Right atrium auricular region (tissue), 2 donors: ENCODE measurements around the gene DLX6. TPM values are rescaled to one million over a fixed set of nuclear protein-coding genes. Genes with fewer than 3 reads are reported as not detected.

Source experiments
- DNase-seq: peaks from one replicate; pipeline ENCODE4 v3.0.0-alpha.2; 2019; ENCODE audit warnings: low spot score
- H3K27ac ChIP-seq, 2 donors: fragments of 200-600 bp; sonication (generic); 1 replicate in 1 of 2; 2 replicates in 1 of 2; pipeline ENCODE4 v1.5.1; 2016 to 2019
- H3K27me3 ChIP-seq, 2 donors: fragments of 200-600 bp; sonication (generic); one replicate each; pipeline versions ENCODE4 v1.5.1 to v1.6.0; 2017 to 2019
- H3K36me3 ChIP-seq: fragments of 200-600 bp; sonication (generic); one replicate; pipeline ENCODE4 v1.5.1; 2016
- H3K4me1 ChIP-seq, 2 donors: fragments of 200-600 bp; sonication (generic); one replicate each; pipeline versions ENCODE4 v1.5.1 to v1.6.0; 2017 to 2019
- H3K4me3 ChIP-seq, 2 donors: fragments of 200-600 bp; sonication (generic); 1 replicate in 1 of 2; 2 replicates in 1 of 2; pipeline ENCODE4 v1.5.1; 2017 to 2019; ENCODE audit warnings: mild to moderate bottlenecking in 1 of 2, moderate library complexity in 1 of 2
- H3K9me3 ChIP-seq, 2 donors: fragments of 200-600 bp; sonication (generic); one replicate each; pipeline ENCODE4 v1.5.1; 2019
- total RNA-seq, 2 donors: library from RNA; depleted of rRNA; stranded (reverse); fragments of >200 nt; gene quantifications; one replicate each; pipeline ENCODE4 v1.1.0, GENCODE V29; 2016
- TF ChIP-seq, protein P1 (sequence below), 2 donors: fragments of 200-600 bp; sonication (generic); IDR thresholded peaks; one replicate each; pipeline ENCODE4 v1.5.1; 2019; ENCODE audit warnings: antibody characterized with exemption in 2 of 2

DLX6 gene
- total RNA-seq, 2 donors from 2014 or later, result not detected

- peaks cover 0 to 10% of the 10 kb centered on the region in 2 donors for H3K4me1 ChIP-seq
- DNase-seq, result no peak
- H3K27me3 ChIP-seq, result peaks cover 55 to 71% of the 10 kb centered on the region in 2 donors
- no peak overlapping the region for H3K4me3 ChIP-seq
- no peaks in the 10 kb centered on the region for H3K36me3 ChIP-seq
- no peaks in the 10 kb centered on the region for H3K9me3 ChIP-seq
- H3K27ac ChIP-seq, result no peak overlapping the region
- TF ChIP-seq, protein P1, sequence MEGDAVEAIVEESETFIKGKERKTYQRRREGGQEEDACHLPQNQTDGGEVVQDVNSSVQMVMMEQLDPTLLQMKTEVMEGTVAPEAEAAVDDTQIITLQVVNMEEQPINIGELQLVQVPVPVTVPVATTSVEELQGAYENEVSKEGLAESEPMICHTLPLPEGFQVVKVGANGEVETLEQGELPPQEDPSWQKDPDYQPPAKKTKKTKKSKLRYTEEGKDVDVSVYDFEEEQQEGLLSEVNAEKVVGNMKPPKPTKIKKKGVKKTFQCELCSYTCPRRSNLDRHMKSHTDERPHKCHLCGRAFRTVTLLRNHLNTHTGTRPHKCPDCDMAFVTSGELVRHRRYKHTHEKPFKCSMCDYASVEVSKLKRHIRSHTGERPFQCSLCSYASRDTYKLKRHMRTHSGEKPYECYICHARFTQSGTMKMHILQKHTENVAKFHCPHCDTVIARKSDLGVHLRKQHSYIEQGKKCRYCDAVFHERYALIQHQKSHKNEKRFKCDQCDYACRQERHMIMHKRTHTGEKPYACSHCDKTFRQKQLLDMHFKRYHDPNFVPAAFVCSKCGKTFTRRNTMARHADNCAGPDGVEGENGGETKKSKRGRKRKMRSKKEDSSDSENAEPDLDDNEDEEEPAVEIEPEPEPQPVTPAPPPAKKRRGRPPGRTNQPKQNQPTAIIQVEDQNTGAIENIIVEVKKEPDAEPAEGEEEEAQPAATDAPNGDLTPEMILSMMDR (IDR thresholded peaks at IDR 0.05), result no peak
Observed at GRCh38 chr7:96992192-96993005, 13.0 kb upstream of the DLX6 start.

DNA sequence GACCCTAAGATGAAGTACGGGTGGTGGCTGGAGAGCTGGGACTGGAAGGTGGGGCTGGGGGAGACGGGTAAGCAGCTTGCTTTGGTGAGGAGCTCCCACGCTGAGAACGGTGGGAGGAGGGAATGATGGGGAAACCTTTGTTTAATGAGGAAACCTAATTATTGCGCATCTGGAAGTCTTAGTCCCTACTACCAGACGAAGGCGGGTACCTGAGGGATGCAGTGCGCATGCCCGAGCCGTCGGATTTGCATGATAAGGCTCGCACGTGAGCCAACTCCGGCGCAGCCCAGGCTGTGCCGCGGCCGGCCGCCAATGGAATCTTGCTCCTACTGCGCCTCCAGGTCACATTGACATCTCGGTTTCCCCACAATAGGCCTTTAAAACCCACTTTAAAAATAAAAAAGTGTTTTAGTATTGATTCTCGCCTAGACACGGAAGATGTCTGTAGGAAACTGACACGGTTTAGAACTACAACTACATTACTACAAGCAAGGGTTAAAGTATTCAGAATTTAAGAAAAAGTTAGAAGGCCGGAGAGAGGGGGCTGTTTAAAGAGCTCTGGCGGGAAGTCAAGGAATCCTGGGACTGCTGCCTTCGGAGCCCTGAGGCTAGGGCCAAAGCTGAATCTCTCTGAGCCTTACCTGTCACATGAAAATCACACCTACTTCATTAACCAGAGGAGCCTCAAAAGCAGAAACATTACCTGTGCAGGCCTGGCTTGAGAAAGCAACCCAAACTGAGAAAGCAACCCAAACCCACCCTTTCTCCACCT is 12.1 kb upstream of the DLX6 start:
- TF ChIP-seq, protein P1 (IDR thresholded peaks at IDR 0.05), result no peak
- Histone ChIP-seq H3K27me3 (peaks cover 57 to 80% of the 10 kb centered on the region in 2 donors), H3K4me3 (no peak overlapping the region), H3K9me3 (no peaks in the 10 kb centered on the region), H3K4me1 (peaks cover 0 to 13% of the 10 kb centered on the region in 2 donors), H3K27ac (no peak overlapping the region), H3K36me3 (no peaks in the 10 kb centered on the region)
- no peak for DNase-seq

DNA sequence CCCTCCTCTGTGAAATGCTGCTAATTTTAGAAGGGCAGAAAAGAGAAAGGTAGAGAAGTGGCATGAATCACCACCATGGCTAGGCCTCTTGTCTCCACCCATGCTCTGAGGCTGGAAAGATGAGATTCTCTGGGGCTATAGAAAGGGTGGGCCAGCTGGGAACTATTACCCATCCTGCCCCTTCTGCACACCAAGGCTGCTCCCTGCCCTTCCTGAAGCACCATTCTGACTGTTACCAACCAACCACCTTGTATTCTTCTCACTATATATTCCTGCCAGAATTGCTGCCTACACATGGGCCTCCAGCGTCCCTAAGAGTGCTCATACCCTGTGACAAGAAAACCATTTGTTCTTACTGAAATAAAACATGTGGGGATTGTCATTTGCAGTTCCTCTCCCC is 11.4 kb upstream of the DLX6 start:
- Histone ChIP-seq H3K4me1 (peaks cover 0 to 15% of the 10 kb centered on the region in 2 donors), H3K4me3 (no peak overlapping the region), H3K36me3 (no peaks in the 10 kb centered on the region), H3K9me3 (no peaks in the 10 kb centered on the region), H3K27ac (no peak overlapping the region), H3K27me3 (peaks cover 54 to 87% of the 10 kb centered on the region in 2 donors)
- no peak for DNase-seq
- TF ChIP-seq, protein P1 (IDR thresholded peaks at IDR 0.05), result no peak

GRCh38 chr7:96995406-96996110 is 9.8 kb upstream of the DLX6 start:
- TF ChIP-seq, protein P1 (IDR thresholded peaks at IDR 0.05), result no peak
- Histone ChIP-seq H3K27ac (no peak overlapping the region), H3K9me3 (no peaks in the 10 kb centered on the region), H3K4me3 (no peak overlapping the region), H3K36me3 (no peaks in the 10 kb centered on the region), H3K27me3 (peaks cover 42 to 90% of the 10 kb centered on the region in 2 donors), H3K4me1 (peaks cover 0 to 15% of the 10 kb centered on the region in 2 donors)
- DNase-seq, result no peak

- Histone ChIP-seq H3K36me3 (no peaks in the 10 kb centered on the region), H3K27me3 (peaks cover 41 to 86% of the 10 kb centered on the region in 2 donors), H3K4me1 (peaks cover 0 to 15% of the 10 kb centered on the region in 2 donors), H3K9me3 (no peaks in the 10 kb centered on the region), H3K27ac (no peak overlapping the region), H3K4me3 (no peak overlapping the region)
- no peak for DNase-seq
- TF ChIP-seq, protein P1 (IDR thresholded peaks at IDR 0.05), result no peak
Observed at GRCh38 chr7:96996111-96996957, 9.0 kb upstream of the DLX6 start.
